Left renal pelvis (tissue), 4 donors: ENCODE data around the gene AIDA. TPM values are rescaled to one million over a fixed set of nuclear protein-coding genes. Genes with fewer than 3 reads are reported as not detected.
A peak's percentile ranks its signal among the peaks of the same experiment; 100 is the strongest.

Experiments used
- DNase-seq, 4 donors: peaks; one replicate each; pipeline ENCODE4 v3.0.0-alpha.2; 2013; ENCODE audit warnings: low read depth in 4 of 4, low spot score in 3 of 4
- polyA plus RNA-seq, 4 donors: library from polyadenylated mRNA; unstranded; fragments of 120-200 nt; gene quantifications; one replicate each; pipeline ENCODE4 v1.2.1, GENCODE V29; 2013; ENCODE audit not compliant: insufficient read length in 4 of 4

Gene AIDA
- polyA plus RNA-seq, 4 donors: 57.7 to 93.3 (median 82.9) TPM

DNA sequence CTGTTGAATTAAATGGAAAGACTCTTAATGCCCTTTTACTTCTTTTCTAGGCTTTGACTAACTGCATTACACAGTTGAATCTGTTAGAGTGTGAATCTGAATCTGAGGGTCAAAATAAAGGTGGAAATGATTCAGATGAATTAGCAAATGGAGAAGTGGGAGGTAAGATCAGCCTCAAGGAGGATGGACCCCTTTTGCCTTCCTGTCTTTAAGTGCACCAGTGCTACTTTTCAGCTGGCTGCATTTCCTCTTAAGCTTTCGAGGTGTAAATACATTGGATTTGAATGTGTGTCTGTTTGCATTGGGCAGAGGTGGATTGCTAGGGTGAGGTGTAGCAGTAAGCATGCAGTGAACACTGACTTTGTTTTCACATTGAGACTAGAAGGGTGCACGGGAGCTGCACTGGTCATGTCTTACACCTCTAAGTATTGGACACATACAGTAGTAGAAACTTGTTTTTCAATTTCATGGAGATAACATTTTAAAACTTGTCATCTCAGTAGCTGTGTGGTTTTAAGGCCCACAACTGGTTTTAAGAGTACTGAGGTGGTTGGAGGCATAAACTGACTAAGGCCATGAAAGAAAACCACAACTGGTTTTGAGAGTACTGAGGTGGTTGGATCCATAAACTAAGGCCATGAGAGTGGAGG is 59.0 kb downstream of the AIDA start:
- no peak for DNase-seq

GRCh38 chr1:222652676-222653075 is 59.6 kb downstream of the AIDA start:
- DNase-seq: no peak

DNA sequence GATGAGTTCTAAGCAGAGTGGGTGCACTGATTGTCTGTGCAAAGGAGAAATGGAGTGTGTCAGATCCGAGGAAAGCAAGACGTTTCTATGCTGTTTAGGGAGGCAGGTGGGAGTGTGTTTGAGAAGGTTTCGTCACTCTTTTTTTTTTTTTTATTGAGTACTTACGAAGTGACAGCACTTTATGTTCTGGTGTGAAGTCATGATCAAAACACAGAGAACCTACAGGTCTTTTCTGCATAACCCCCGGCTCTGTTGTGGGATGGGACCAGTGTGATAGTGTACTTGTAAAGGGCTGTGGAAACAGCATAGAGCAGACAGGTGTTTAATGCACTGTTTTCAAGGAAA is 67.7 kb downstream of the AIDA start:
- DNase-seq: no peak

DNA sequence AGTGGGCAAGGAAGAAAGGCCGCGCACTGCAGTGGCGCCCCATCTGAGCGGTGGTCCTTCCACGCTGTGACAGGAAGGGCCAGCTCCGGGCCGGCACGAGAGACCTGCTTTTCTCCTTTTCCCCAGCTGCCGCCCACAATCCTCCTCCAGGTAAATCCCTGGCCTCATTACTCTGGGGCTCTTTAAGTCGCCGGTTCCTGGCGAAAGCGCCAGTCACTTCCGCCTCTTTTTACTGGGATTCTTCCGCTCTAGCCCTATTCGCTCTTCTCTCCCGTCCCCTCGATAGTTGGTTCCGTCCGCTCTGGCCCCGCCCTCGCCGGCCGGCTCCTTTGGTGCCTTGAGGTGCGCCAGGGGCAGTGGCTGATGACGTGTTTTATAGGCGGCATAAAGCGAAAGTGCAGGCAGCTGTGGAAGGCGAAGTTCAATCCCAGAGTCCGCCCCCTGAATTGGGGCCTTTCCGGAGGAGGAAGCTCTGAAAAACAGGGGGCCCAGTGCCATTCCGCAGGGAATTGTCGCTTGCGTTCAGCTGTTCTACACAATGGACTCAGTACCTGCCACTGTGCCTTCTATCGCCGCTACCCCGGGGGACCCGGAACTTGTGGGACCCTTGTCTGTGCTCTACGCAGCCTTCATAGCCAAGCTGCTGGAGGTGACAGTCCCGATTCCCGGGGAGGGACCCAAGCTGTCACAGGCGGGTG is 68.2 kb downstream of the AIDA start:
- DNase-seq: peak; percentile 94 to 99 (median 98)

- peak in 1 of 4 donors; percentile 15 for DNase-seq
These were observed 68.7 kb downstream of the AIDA start for GRCh38 chr1:222643606-222643937.

DNA sequence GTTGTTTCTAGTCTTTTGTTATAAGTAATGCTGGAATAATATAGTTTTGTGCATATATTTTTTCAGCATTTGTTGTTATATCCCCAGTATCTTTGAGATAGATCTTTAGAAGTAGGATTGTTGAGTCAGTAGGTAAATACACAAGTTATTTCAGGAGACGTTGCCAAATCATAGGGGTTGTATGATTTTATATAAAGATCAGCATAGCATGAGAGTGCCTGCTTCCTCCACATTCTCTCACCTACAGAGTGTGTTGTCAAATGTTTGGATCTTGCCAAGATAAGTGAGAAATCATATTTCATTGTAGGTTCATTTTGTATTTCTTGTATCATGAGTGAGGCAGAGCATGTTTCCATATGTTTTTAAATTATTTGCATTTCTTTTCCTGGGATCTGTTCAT is 69.8 kb downstream of the AIDA start:
- DNase-seq: no peak

DNA sequence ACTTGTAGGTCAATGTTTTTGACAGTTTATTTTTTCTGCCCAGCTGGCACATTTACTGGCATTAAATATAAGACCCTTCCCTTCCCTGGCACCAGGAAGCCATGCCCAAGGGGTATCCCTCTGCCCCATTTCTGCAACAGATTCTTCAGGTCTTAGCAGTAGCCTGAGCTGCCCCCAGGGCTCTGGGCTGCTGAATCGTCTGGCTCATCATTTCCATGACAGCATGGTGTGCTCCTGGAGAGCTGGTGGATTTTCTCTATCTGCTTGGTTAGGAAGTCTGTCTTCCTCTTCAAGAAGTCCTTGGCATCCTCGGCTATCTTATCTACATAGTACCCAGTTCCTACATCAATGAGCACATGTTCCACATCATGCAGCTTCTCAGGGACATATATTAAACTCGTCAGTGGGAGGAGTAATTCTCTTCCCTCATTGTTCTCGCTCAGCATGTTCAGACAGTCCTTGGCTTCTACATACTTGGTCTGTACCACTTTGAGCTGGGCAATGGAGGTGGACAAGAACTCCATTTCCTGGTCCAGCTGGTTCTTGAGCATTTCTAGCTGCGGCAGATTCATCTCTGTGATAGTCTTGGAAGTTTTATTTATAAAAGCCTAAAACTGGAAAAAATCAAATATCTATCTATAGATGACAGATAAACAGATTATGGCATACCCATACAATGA is 70.9 kb downstream of the AIDA start:
- DNase-seq: no peak

DNA sequence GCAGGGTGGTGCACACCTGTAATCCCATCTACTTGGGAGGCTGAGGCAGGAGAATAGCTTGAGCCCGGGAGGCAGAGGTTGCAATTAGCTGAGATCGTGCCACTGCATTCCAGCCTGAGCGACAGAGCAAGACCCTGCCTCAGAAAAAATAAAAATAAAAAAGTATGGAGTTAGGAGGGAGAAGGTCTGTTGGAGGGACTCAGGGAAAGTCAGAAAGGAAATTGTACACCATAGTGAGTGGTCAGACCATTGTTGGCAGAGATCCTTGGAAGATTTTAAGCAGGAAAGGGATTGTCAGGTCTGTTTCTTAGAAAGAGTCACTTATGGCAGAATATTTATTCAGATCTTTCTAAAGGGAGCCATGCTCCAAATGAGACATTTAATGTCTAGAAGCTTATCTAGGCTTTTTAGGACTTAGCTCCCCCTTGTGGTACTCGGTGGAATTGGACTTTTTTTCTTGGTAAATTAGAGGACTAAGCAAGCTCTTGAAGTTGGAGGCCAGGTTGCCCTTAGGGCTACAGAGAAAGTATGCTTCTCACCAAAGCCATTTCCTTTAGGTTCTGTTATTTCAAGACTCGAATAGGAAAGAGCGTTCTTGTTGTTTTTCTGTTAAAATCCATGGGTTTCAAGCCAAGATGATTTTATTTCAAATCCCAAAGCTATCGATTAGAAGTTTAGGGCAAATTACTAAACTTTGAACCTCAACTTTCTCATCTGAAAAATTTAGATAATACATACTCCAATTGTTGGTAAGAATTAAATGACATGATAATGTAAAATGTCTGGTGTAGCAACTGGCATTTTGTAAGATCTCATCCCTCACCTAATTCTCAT is 77.9 kb downstream of the AIDA start:
- peak; percentile 69 to 87 (median 78) for DNase-seq

DNA sequence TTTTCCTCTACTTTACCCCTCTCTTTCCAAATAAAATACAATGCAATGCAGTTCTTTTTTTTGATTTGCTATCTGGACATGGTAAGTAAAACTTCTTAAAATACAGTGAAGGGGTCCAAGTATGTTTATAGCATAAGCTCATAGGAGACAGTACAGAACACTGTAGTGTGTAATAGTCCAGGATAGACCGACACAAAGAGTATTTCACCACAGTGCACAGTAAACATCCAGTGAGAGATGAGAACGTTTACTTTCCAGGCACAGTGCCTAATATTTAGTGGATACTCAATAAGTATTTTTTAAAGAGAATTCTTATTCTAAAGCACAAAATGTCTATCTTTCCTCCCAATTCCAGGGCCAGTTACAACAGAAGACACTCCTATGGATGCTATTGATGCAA is 79.5 kb downstream of the AIDA start:
- no peak for DNase-seq

- DNase-seq: no peak
These were observed 80.6 kb downstream of the AIDA start for GRCh38 chr1:222631611-222632208.

DNA sequence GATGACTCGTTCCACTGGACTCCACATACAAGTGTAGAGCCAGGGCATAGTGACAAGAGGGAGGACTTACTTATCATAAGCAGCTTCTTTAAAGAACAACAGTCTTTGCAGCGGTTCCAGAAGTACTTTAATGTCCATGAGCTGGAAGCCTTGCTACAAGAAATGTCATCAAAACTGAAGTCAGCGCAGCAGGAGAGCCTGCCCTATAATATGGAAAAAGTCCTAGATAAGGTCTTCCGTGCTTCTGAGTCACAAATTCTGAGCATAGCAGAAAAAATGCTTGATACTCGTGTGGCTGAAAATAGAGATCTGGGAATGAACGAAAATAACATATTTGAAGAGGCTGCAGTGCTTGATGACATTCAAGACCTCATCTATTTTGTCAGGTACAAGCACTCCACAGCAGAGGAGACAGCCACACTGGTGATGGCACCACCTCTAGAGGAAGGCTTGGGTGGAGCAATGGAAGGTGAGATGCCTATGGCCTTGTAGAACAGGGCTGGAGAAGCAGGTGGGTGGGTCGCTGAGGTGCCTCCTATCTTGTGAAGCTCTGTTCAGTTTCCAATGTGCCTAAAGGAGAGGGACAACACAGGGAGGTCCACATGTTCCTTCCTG is 82.3 kb downstream of the AIDA start:
- DNase-seq: no peak

DNA sequence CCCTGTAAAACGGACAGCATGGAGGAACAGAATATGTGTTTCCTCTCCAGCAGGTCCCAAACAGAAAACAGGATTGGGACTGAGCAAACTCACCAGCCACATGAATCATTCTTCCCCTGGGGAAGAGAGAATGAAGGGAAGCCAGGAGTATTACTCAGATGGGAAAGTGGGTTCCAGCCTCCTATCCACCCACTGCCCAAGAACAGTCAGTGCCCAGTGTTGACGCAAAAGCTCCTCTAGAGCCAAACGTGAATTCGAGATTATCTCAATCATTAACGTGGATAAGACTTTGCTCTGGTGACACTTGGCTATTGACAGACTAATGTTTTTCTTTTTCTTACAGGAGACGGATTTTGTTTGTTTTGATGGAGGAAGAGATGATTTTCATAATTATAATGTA is 85.1 kb downstream of the AIDA start:
- no peak for DNase-seq

DNA sequence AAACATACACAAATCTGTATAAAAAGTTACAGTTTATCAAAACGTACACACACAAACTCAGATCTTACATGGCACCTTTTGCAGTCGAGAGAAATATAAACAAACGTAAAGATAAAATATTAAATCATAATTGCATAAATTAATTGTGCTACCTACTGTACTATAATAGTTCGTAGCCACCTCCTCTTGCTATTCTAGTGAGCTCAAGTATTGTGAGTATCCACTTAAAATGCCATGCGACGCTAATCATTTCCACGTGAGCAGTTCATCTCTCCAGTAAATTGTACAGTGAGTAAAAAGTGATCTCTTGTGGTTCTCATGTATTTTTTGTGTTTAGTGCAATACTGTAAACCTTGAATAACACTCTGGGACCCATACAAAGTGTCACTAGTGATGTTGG is 88.1 kb downstream of the AIDA start:
- DNase-seq: no peak

DNA sequence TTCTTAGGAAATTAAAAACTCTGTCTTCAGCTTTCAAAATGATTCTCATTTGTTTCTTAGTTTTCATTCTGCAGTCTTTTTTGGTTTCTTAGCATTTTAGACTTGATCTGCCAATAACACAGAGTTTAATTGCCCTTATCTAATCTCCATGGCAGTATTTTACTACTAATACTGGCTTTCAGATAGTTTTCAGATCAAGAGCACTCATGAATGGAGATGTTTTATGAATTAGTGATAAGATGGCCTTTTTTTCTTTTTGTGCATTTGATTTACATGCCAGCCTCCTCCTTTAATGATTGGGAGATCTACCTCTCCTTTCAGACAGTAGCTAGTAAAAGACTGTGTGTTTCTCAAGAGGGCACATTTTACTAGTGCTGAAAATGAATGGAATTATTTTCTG is 88.8 kb downstream of the AIDA start:
- DNase-seq: no peak

DNA sequence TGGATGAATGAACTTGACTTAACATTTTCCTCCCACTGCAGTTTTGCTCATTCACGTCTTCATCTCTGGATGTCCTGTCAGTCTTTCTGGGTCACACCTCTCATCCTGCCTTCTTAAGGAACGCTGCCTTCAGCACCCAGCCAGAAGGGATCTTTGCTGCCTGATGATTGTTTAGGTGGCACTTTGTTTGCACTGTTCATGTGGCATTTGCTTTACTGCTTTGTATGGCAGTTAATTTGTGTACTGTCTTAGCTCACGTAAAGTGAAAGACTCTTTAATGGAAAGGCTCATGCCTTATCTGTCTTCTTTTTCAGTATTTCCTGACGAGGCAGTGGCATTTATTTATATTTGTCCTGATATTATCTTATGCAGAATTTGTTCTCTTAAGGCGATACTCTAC is 89.5 kb downstream of the AIDA start:
- no peak for DNase-seq

GRCh38 chr1:222620566-222620965 is 91.7 kb downstream of the AIDA start:
- no peak for DNase-seq

- no peak for DNase-seq
These were observed 93.3 kb downstream of the AIDA start for GRCh38 chr1:222618880-222619596.
